ENCODE results near the gene SEMA3E.

The SEMA3E gene

DNA sequence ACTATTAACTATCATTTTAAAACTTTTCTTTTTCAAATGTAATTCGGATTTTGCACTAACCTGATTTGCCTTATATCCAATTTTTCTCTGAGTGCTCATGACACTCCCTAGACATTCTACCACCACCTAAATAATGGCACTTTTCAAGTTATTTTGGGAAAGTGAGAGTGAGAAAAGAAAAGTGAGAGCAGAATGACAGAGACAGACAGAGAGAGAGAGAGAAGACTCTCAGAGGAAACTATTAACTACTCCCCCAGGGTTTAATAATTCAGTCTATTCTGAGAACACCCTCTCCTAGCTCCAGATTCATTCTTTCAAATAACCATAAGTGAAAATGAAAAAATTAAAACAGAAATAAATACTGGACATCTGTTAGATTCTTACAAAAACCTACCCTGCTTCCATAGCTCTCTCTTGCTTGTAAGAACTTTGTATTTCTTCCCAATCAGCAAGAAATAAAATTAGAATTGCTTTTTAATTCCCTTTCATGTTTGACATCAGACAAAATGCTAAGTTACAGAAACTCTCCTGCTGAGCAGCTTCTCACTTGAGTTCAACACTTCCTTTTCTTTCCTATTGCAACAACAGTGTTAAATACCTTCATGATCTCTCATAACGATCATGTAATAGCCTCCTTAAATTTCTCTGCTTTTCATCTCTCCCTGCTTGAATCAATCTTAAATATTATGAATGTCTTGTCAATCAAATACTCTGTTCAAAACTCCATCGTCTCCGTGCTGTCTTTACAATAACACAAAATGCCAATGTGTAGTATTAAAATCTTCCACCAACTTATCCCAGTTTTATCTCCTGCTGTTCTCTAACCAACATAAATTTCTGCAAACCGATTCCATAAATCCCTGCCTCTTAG is 191.7 kb downstream of the SEMA3E start:
- TF ChIP-seq CTCF (IDR thresholded peaks at IDR 0.05; ENCODE audit: borderline replicate concordance, control extremely low read depth, extremely low read depth, insufficient read depth, missing control alignments): no peak
- DNase-seq (ENCODE audit: low spot score): no peak
- in situ Hi-C loops (cut with MboI; ENCODE audit: low sequenced_read_pairs, unreplicated experiment): no loop called here

DNA sequence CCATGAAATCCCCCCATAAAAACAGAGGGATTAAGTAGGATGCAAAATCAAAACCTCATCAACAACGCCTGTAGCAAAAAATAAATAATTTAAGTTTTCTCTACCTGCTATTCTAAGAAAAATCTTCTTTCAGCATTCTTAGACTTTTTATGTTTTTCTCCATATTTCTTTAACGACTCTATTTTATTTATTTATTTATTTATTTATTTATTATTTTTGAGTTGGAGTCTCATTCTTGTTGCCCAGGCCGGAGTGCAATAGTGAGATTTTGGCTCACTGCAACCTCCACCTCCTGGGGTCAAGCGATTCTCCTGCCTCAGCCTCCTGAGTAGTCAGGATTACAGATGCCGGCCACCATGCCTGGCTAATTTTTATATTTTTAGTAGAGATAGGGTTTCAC is 192.5 kb downstream of the SEMA3E start:
- DNase-seq (ENCODE audit: low spot score): no peak
- TF ChIP-seq CTCF (IDR thresholded peaks at IDR 0.05; ENCODE audit: borderline replicate concordance, control extremely low read depth, extremely low read depth, insufficient read depth, missing control alignments): no peak
- in situ Hi-C loops (cut with MboI; ENCODE audit: low sequenced_read_pairs, unreplicated experiment): no loop called here

GRCh38 chr7:83455612-83456011 is 193.3 kb downstream of the SEMA3E start:
- no peak for TF ChIP-seq CTCF (IDR thresholded peaks at IDR 0.05; ENCODE audit: borderline replicate concordance, control extremely low read depth, extremely low read depth, insufficient read depth, missing control alignments)
- no peak for DNase-seq (ENCODE audit: low spot score)
- in situ Hi-C loops (cut with MboI; ENCODE audit: low sequenced_read_pairs, unreplicated experiment): no loop called here

DNA sequence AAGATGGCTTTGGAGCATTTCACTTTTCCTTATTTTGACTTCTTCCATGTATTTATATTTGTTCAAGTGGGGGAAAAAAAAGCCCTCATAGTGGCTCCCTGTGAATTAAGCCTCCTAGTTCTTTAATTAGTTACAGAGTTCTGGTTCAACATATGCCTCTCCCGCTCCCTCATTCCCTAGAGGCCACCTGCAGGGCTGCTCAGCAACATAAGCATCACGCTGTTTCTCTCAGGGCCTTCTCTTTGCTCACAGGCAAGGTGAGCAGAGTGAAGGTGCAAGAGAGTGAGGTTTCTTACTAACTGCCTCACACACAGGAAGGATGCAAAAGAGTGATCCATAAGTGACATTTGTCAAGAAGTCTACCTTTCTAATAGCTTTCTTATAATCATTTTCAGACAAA is 196.7 kb downstream of the SEMA3E start:
- TF ChIP-seq CTCF (IDR thresholded peaks at IDR 0.05; ENCODE audit: borderline replicate concordance, control extremely low read depth, extremely low read depth, insufficient read depth, missing control alignments): no peak
- in situ Hi-C loops (cut with MboI; ENCODE audit: low sequenced_read_pairs, unreplicated experiment): no loop called here
- DNase-seq (ENCODE audit: low spot score): no peak

DNA sequence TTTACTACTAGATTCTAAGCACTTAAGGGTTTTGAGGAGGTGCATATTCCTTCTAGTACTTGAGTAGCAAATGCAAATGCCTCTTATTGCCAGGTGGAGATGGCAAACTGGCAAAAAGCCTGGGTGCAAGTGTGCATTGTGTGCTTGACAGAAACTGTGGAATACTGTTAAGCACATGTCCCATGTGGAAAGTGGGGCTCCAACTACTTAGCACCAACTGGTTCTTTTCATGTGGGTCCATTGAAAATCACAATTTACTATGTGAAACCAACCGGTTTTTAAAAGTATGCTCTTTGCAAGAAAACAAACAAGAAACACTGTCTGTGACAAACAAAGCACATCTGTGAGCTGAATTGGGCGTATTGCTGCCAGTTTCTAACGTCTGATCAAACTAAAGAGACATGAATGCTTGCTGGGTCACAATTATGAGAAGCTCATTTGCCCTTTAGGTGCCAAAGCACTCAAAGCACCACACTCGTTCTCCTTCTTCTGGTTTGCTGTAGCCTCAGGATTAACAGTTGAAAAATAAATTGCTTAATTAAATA is 197.4 kb downstream of the SEMA3E start:
- no peak for DNase-seq (ENCODE audit: low spot score)
- in situ Hi-C loops (cut with MboI; ENCODE audit: low sequenced_read_pairs, unreplicated experiment): no loop called here
- TF ChIP-seq CTCF (IDR thresholded peaks at IDR 0.05; ENCODE audit: borderline replicate concordance, control extremely low read depth, extremely low read depth, insufficient read depth, missing control alignments): no peak

DNA sequence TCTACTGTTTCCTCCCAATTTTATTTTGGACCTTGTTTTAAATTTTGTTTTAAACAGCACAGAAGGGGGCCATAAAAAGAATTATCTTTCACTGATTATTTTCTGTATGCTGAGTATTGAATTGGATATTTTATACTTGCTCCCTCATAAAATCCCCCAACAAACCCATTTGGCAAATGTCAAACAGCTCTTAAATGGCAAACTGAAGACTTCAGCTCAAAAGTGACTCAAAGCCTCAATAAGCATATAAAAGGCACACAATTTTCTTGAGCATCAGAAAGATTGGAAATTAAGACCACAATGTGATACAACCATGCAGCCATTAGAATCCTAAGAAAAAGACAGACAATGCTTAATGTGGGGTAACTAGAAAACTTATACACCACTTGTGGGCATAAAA is 199.2 kb downstream of the SEMA3E start:
- in situ Hi-C loops (cut with MboI; ENCODE audit: low sequenced_read_pairs, unreplicated experiment): no loop called here

More for the DNA sequence above, 199.2 kb downstream of the SEMA3E start:
- no peak for DNase-seq (ENCODE audit: low spot score)
- TF ChIP-seq CTCF (IDR thresholded peaks at IDR 0.05; ENCODE audit: borderline replicate concordance, control extremely low read depth, extremely low read depth, insufficient read depth, missing control alignments): no peak

Data from GM13976 (cell line).